Adrenal gland (tissue), 12 donors: ENCODE results near the gene MYCBP2. TPM values are rescaled to one million over a fixed set of nuclear protein-coding genes. Genes with fewer than 3 reads are reported as not detected.
A peak's percentile ranks its signal among the peaks of the same experiment; 100 is the strongest.

Experiments used
- DNase-seq, 7 donors: peaks; one replicate each; pipeline ENCODE4 v3.0.0-alpha.2; 2019 to 2020
- H3K27ac ChIP-seq, 5 donors: fragments of 200-600 bp; sonication (generic) in 4 of 5; 1 replicate in 3 of 5; 2 replicates in 2 of 5; pipeline versions ENCODE4 v1.5.1 to v1.8.0; 2016 to 2020; ENCODE audit warnings: mild to moderate bottlenecking in 1 of 5
- H3K27me3 ChIP-seq: fragments of 200-600 bp; 2 replicates; pipeline ENCODE4 v1.8.0; 2021
- H3K36me3 ChIP-seq, 2 donors: fragments of 200-600 bp; replicated peaks in 1 of 2; 1 replicate in 1 of 2; 2 replicates in 1 of 2; pipeline versions ENCODE4 v1.5.1 to v1.8.0; 2018 to 2022
- H3K4me1 ChIP-seq, 2 donors: fragments of 200-600 bp; replicated peaks in 1 of 2; 1 replicate in 1 of 2; 2 replicates in 1 of 2; pipeline versions ENCODE4 v1.5.1 to v1.8.0; 2018 to 2021
- H3K4me3 ChIP-seq, 4 donors: fragments of 200-600 bp; sonication (generic) in 3 of 4; one replicate each; pipeline ENCODE4 v1.5.1; 2016 to 2018
- H3K9me3 ChIP-seq, 3 donors: fragments of 200-600 bp; sonication (generic) in 1 of 3; replicated peaks in 1 of 3; 1 replicate in 2 of 3; 2 replicates in 1 of 3; pipeline versions ENCODE4 v1.5.1 to v1.8.0; 2016 to 2021
- POLR2A ChIP-seq, 2 donors: fragments of 450-650 bp; IDR thresholded peaks; one replicate each; pipeline ENCODE4 v1.6.1; 2017; ENCODE audit warnings: antibody characterized with exemption in 2 of 2, mild to moderate bottlenecking in 2 of 2, moderate library complexity in 1 of 2
- WGBS, 4 donors: extraction: QIAGEN DNeasy Blood & Tissue Kit in 2 of 4; methylation state at CpG; one replicate each; pipeline versions ENCODE4 v1.1.5 to v1.1.7; 2013 to 2017; 5-methylcytosine and 5-hydroxymethylcytosine counted together
- intact Hi-C, 2 donors: fragments of 100-400 bp; cut with DNase I; formaldehyde crosslinking; loops; one replicate each; pipeline versions ENCODE4 v1.14.1 to v1.15.0; 2022 to 2023
- polyA plus RNA-seq, 3 donors: library from polyadenylated mRNA; stranded (reverse); fragments of 200-250 nt in 2 of 3; fragments of 350-450 nt in 1 of 3; fragmentation: Illumina TruSeq in 1 of 3; extraction: RNeasy Lipid Tissue Mini Kit (QIAGEN cat#74804) in 1 of 3; gene quantifications; one replicate each; pipeline ENCODE4 v1.2.3, GENCODE V29; 2013 to 2014
- total RNA-seq, 9 donors: library from RNA; depleted of rRNA in 4 of 9; stranded (reverse); fragments of >200 nt in 4 of 9; fragments of 120-200 nt in 1 of 9; fragmentation: NEBNext Ultra II Directional in 1 of 9; extraction: Animal tissue kit (Norgen Biotek cat#: 25700) in 1 of 9; gene quantifications; one replicate each; pipeline versions ENCODE4 v1.1.0 to v1.2.4, GENCODE V29; 2013 to 2023
- TF ChIP-seq, protein P1 (sequence below), 6 experiments: fragments of 450-650 bp in 4 of 6; fragments of 200-600 bp in 2 of 6; sonication (generic) in 1 of 6; IDR thresholded peaks; 1 replicate in 5 of 6; 2 replicates in 1 of 6; pipeline versions ENCODE4 v1.5.1 to v1.8.0; 2016 to 2021; ENCODE audit warnings: antibody characterized with exemption in 6 of 6, mild to moderate bottlenecking in 2 of 6, moderate library complexity in 1 of 6
- donor health status: healthy with polysubstance abuse.
- donor health status: Bipolar disorder and iron deficiency.
- donor health status: DM: yes; HTN: yes; CAD: no.
- donor health status: DM: no; HTN: no; CAD: no.
- donor health status: DM: no; HTN: no; CAD: no.
- donor health status: DM: yes; HTN: yes; CAD: no.

The MYCBP2 gene
- total and polyA plus RNA-seq, 12 donors = 28.7 to 126 (median 68.8) TPM

DNA sequence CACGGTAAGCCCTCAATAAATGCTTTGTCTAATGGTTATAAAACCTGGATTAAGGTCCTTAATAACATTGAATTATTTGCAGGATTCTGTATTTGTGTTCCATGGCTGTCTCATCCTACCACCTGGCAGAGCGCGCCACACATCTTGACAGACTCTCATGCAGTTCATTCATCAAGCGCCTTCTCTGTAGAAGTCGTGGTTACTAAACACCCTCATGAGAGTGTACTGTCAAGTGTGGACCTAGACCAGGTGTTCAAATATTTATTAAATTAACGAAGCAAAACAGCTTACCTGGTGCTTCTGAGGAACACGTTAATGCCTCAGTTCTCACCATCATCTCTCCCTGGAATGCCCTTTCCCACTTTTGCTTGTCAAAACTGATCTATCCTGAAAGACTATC is 286.8 kb downstream of the MYCBP2 start:
- DNase-seq = no peak
- intact Hi-C loops = no loop called here

DNA sequence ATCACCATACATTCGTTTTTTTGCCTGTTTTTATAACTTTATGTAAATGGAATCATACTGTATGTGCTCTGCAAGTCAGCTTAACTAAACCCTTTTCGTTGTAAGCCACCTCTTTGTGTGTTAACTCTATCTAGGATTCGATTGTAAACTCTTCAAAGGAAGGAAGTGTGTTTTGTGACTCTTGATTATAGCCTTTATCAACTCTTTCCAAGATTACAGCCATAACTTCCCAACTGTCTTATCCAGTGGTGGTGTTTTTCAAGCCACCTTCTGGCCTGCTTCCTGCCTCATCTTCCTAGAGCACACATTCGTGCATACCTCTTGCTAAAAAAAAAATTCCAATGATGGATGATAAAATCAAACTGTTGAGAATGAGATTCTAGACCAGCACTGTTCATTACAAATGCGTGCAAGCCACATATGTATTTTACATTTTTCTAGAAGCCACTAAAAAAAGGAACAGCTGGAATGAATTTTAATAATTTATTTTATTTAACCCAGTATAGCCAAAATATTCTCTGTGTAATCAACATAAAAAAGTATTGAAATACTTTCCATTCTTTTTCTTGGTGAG is 287.9 kb downstream of the MYCBP2 start:
- Histone ChIP-seq H3K36me3 (no peaks in the 10 kb centered on the region), H3K27me3 (no peaks in the 10 kb centered on the region), H3K27ac (no peak overlapping the region), H3K4me1 (peaks cover 4 to 10% of the 10 kb centered on the region in 2 donors), H3K9me3 (no peaks in the 10 kb centered on the region), H3K4me3 (no peak overlapping the region)
- WGBS, 4 donors = 70 to 76% (median 72%) methylated on average over 5 of the region's 5 CpGs
- no peak for DNase-seq
- intact Hi-C loops = no loop called here
- TF ChIP-seq POLR2A (IDR thresholded peaks at IDR 0.05) = no peak
- TF ChIP-seq, protein P1, sequence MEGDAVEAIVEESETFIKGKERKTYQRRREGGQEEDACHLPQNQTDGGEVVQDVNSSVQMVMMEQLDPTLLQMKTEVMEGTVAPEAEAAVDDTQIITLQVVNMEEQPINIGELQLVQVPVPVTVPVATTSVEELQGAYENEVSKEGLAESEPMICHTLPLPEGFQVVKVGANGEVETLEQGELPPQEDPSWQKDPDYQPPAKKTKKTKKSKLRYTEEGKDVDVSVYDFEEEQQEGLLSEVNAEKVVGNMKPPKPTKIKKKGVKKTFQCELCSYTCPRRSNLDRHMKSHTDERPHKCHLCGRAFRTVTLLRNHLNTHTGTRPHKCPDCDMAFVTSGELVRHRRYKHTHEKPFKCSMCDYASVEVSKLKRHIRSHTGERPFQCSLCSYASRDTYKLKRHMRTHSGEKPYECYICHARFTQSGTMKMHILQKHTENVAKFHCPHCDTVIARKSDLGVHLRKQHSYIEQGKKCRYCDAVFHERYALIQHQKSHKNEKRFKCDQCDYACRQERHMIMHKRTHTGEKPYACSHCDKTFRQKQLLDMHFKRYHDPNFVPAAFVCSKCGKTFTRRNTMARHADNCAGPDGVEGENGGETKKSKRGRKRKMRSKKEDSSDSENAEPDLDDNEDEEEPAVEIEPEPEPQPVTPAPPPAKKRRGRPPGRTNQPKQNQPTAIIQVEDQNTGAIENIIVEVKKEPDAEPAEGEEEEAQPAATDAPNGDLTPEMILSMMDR (IDR thresholded peaks at IDR 0.05) = no peak

More for the DNA sequence above, 286.8 kb downstream of the MYCBP2 start:
- no peak overlapping the region for H3K27ac ChIP-seq
- no peak overlapping the region for H3K4me3 ChIP-seq
- peaks cover 0 to 4% of the 10 kb centered on the region in 2 donors for H3K36me3 ChIP-seq
- peaks cover 4 to 10% of the 10 kb centered on the region in 2 donors for H3K4me1 ChIP-seq
- 78 to 88% (median 86%) methylated on average over 7 of the region's 7 CpGs for WGBS, 4 donors
- TF ChIP-seq, protein P1 (IDR thresholded peaks at IDR 0.05) = no peak
- TF ChIP-seq POLR2A (IDR thresholded peaks at IDR 0.05) = no peak
- H3K9me3 ChIP-seq = no peaks in the 10 kb centered on the region
- no peaks in the 10 kb centered on the region for H3K27me3 ChIP-seq

DNA sequence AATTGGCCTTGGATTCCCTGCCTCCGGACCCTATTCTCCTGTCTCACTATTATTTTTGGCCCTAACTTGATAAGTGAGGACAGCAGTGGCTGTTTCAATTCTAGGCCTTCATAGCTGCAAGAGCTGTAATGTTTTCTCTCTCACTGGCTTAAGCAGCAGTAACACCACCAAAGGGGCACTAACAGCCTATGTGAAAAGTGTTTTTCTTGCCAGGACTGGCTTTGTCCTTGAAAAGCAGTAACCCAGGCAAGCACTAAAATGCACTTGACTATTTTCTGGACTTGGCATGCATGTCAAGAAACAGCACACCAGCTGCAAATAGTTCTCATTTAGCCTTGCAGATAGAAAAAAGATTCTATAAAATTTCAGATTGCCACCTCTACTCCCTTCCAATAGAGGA is 290.6 kb downstream of the MYCBP2 start:
- no peaks in the 10 kb centered on the region for H3K27me3 ChIP-seq
- H3K9me3 ChIP-seq = no peaks in the 10 kb centered on the region
- no peaks in the 10 kb centered on the region for H3K36me3 ChIP-seq
- H3K27ac ChIP-seq = peak overlapping the region in 1 of 5 donors; percentile 31
- DNase-seq = peak in 4 of 7 donors; percentile 23 to 50 (median 38)
- intact Hi-C loops = no loop called here
- TF ChIP-seq POLR2A (IDR thresholded peaks at IDR 0.05) = no peak
- TF ChIP-seq, protein P1 (IDR thresholded peaks at IDR 0.05) = no peak
- H3K4me3 ChIP-seq = no peak overlapping the region
- 15 to 39% (median 27%) methylated on average over 1 of the region's 1 CpG for WGBS, 4 donors
- peaks cover 4 to 10% of the 10 kb centered on the region in 2 donors for H3K4me1 ChIP-seq

DNA sequence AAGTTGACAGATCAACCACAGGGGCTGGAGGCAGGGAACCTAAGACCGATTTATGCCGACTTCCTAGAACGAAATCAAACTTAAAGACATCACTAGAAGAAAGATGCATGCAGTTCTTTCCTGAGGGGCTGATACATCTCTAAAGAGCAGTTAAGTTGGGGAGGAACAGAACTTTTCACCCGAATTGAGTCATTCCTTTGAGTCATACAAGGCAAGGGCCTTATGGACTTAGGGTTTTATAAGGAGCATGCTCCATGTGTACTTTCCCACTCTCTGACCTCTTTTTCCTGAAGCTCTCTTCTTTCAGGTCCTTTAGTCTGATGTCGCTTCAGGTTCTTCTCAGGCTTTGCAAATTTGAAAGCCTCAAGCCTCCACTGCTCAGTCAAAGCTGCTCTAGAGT is 292.0 kb downstream of the MYCBP2 start:
- no peaks in the 10 kb centered on the region for H3K27me3 ChIP-seq
- H3K36me3 ChIP-seq = no peaks in the 10 kb centered on the region
- 93 to 98% (median 95%) methylated on average over 5 of the region's 5 CpGs for WGBS, 4 donors
- no peak overlapping the region for H3K4me3 ChIP-seq
- no peak for TF ChIP-seq POLR2A (IDR thresholded peaks at IDR 0.05)
- no peaks in the 10 kb centered on the region for H3K9me3 ChIP-seq
- intact Hi-C loops = no loop called here
- DNase-seq = no peak
- no peak overlapping the region for H3K27ac ChIP-seq
- peaks cover 4 to 10% of the 10 kb centered on the region in 2 donors for H3K4me1 ChIP-seq

DNA sequence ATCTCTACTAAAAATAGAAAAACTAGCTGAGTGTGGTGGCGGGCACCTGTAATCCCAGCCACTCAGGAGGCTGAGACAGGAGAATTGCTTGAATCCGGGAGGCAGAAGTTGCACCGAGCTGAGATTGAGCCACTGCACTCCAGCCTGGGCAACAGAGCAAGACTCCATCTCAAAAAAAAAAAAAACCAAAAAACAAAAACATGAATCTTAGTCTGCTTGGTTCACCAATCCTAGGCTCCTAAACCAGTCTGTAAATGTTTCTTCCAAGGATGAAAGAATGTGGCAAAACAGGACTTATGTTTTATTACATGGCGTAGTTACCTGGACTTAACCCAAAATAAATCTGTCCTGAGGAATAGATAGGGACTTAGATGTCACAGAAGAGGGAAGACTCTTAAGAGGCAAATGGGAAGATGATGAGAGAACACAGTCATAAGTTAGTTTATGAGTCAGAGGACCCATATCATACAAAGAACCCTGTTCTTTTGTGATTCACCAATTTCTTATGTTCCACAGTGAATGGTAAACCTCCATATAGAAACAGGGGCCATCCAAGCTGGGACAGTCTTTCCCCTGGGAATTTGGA is 293.1 kb downstream of the MYCBP2 start:
- intact Hi-C loops = no loop called here
- no peak overlapping the region for H3K27ac ChIP-seq
- H3K4me1 ChIP-seq = peaks cover 4 to 10% of the 10 kb centered on the region in 2 donors
- H3K9me3 ChIP-seq = no peaks in the 10 kb centered on the region
- H3K4me3 ChIP-seq = no peak overlapping the region
- H3K27me3 ChIP-seq = no peaks in the 10 kb centered on the region
- no peak for DNase-seq
- 95 to 97% (median 96%) methylated on average over 4 of the region's 4 CpGs for WGBS, 4 donors
- TF ChIP-seq, protein P1 (IDR thresholded peaks at IDR 0.05) = no peak
- TF ChIP-seq POLR2A (IDR thresholded peaks at IDR 0.05) = no peak
- H3K36me3 ChIP-seq = no peaks in the 10 kb centered on the region
